H1 (cell line): ENCODE data around the gene NFATC1. TPM values are rescaled to one million over a fixed set of nuclear protein-coding genes. Genes with fewer than 3 reads are reported as not detected.

Experiments
- HDAC6 ChIP-seq: IDR thresholded peaks from one replicate; pipeline ENCODE4 v1.7.1; 2012; ENCODE audit warnings: low read depth, mild to moderate bottlenecking, inconsistent platforms, low read length, moderate library complexity
- POLR2AphosphoS5 ChIP-seq: IDR thresholded peaks from 2 replicates; pipeline ENCODE4 v1.6.1; 2011; ENCODE audit warnings: low read depth, low read length
- RAD21 ChIP-seq, 2 experiments: IDR thresholded peaks in 1 of 2; conservative IDR thresholded peaks in 1 of 2; 2 replicates each; pipeline ENCODE4 v1.6.1; 2011; ENCODE audit warnings: low read depth in 2 of 2, low read length in 2 of 2, improper control_type of control experiment in 1 of 2, inconsistent platforms in 1 of 2, mild to moderate bottlenecking in 1 of 2, moderate library complexity in 1 of 2
- SIN3A ChIP-seq, 2 experiments: IDR thresholded peaks in 1 of 2; conservative IDR thresholded peaks in 1 of 2; 2 replicates each; pipeline ENCODE4 v1.6.1; 2011 to 2012; ENCODE audit warnings: low read length in 2 of 2, improper control_type of control experiment in 1 of 2, low read depth in 1 of 2, mild to moderate bottlenecking in 1 of 2
- polyA plus RNA-seq, 7 experiments: library from polyadenylated mRNA; depleted of rRNA in 3 of 7; stranded (reverse) in 5 of 7; unstranded in 2 of 7; fragments of >200 nt in 5 of 7; fragments of 200-250 nt in 2 of 7; gene quantifications; 1 replicate in 5 of 7; 2 replicates in 1 of 7; 4 replicates in 1 of 7; pipeline versions ENCODE4 v1.2.1 to v1.2.3, GENCODE V29; 2011 to 2013; ENCODE audit warnings: missing spikeins in 2 of 7, mixed read lengths in 2 of 7
- total RNA-seq: library from RNA; stranded (reverse); fragmentation: NEBNext Ultra II Directional; extraction: Animal tissue kit (Norgen Biotek cat#: 25700); gene quantifications from 2 replicates; pipeline ENCODE4 v1.2.1, GENCODE V29; 2021

Gene NFATC1
- total and polyA plus RNA-seq, 2 of the 8 experiments (the other 6 are each of a cell fraction or from before 2014, with no cell fraction given), result 2.0 to 6.6 TPM

DNA sequence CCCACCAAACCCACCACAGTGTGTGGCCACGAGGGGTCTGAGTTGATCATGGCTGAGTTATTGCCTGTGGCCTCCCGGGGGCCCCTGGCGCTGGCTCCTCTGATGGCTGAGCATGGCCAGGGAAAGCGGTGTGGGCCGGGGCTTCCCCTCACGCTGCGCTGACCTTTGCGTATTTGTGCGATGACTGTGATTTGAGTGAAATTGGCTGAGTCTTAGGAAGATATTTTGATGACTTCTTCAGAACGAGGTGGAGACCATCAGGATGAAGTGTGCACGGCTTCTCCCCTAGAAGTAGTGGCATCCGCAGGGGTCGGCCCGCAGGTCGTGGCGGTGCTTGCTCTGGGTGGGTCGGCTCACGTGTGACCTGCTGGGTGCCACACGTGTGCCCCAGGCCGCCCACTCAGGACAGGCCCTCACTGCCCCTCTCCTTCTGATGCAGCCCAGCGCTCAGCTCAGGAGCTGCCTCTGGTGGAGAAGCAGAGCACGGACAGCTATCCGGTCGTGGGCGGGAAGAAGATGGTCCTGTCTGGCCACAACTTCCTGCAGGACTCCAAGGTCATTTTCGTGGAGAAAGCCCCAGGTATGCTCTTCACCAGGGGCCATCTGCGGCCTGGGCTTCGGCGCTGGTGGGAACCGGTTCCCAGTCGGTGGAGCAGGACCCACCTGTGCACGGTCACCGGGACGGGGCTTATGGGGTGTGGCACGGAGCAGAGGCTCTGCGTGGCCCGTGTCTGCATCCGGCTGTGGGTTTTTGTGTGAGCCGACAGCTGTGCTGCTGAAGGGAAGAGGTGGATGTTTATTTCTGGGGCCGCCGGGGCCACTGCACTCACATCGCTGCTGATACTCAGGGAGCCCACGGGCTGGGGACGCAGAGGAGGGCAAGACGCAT, 55.8 kb downstream of the NFATC1 start (continued):
- TF ChIP-seq HDAC6 (no peak), SIN3A (conservative IDR thresholded peaks at IDR 0.05 in 1 of 2, IDR thresholded peaks at IDR 0.05 in 1 of 2; ENCODE audit: low read depth in 1 of 2, low read length in 2 of 2) (no peak), RAD21 (IDR thresholded peaks at IDR 0.05 in 1 of 2, conservative IDR thresholded peaks at IDR 0.05 in 1 of 2; ENCODE audit: low read depth in 2 of 2, low read length in 2 of 2) (peak in 1 of 2 experiments; percentile 33; a peak in 1 of 4 replicates), POLR2AphosphoS5 (no peak)
